Breast epithelium (tissue), 3 donors: Measurements from ENCODE around the gene TSPAN12.
"Not testable (repeated sequence)": the region's sequence is repeated elsewhere in the genome, so short reads cannot be mapped to it uniquely, and the experiment has no call there.

ENCODE experiments used
- POLR2A ChIP-seq: fragments of 450-650 bp; IDR thresholded peaks from one replicate; pipeline ENCODE4 v1.6.1; 2016; ENCODE audit warnings: antibody characterized with exemption, mild to moderate bottlenecking, moderate library complexity
- POLR2AphosphoS5 ChIP-seq, 3 donors: sonication (generic); formaldehyde crosslinking; IDR thresholded peaks; one replicate each; pipeline ENCODE4 v1.6.1; 2017; ENCODE audit warnings: antibody characterized with exemption in 3 of 3
- TF ChIP-seq, protein P1 (sequence below), 3 donors: fragments of 450-650 bp; IDR thresholded peaks; one replicate each; pipeline ENCODE4 v1.5.1; 2016 to 2017; ENCODE audit warnings: antibody characterized with exemption in 3 of 3, mild to moderate bottlenecking in 3 of 3, moderate library complexity in 3 of 3

- TF ChIP-seq POLR2AphosphoS5 (IDR thresholded peaks at IDR 0.05); POLR2A: not testable (repeated sequence)
- TF ChIP-seq, protein P1, sequence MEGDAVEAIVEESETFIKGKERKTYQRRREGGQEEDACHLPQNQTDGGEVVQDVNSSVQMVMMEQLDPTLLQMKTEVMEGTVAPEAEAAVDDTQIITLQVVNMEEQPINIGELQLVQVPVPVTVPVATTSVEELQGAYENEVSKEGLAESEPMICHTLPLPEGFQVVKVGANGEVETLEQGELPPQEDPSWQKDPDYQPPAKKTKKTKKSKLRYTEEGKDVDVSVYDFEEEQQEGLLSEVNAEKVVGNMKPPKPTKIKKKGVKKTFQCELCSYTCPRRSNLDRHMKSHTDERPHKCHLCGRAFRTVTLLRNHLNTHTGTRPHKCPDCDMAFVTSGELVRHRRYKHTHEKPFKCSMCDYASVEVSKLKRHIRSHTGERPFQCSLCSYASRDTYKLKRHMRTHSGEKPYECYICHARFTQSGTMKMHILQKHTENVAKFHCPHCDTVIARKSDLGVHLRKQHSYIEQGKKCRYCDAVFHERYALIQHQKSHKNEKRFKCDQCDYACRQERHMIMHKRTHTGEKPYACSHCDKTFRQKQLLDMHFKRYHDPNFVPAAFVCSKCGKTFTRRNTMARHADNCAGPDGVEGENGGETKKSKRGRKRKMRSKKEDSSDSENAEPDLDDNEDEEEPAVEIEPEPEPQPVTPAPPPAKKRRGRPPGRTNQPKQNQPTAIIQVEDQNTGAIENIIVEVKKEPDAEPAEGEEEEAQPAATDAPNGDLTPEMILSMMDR (IDR thresholded peaks at IDR 0.05), result not testable (repeated sequence)
Observed at GRCh38 chr7:120895253-120895652, 37.3 kb upstream of the TSPAN12 start.
